H1 (cell line): Measurements from ENCODE around the gene SHH.

Experiments used
- CHD2 ChIP-seq: IDR thresholded peaks from 2 replicates; pipeline ENCODE4 v1.6.1; 2012; ENCODE audit warnings: low read length, improper control_type of control experiment
- EZH2 ChIP-seq: fragments of 200-600 bp; sonication (generic); IDR thresholded peaks from 2 replicates; pipeline ENCODE4 v1.7.1; 2012; ENCODE audit warnings: low read depth, mild to moderate bottlenecking, moderate library complexity, low read length, inconsistent platforms; ENCODE audit not compliant: severe bottlenecking
- GABPA ChIP-seq: IDR thresholded peaks from 2 replicates; pipeline ENCODE4 v1.6.1; 2011; ENCODE audit warnings: mild to moderate bottlenecking, low read length, moderate library complexity, borderline replicate concordance; ENCODE audit not compliant: insufficient read depth
- JUND ChIP-seq: IDR thresholded peaks from 2 replicates; pipeline ENCODE4 v1.6.1; 2011; ENCODE audit warnings: mild to moderate bottlenecking, improper control_type of control experiment, low read length
- POLR2A ChIP-seq, 2 experiments: IDR thresholded peaks; 1 replicate in 1 of 2; 2 replicates in 1 of 2; pipeline ENCODE4 v1.6.1; 2011; ENCODE audit warnings: low read depth in 2 of 2, low read length in 2 of 2, mild to moderate bottlenecking in 2 of 2; ENCODE audit errors: control extremely low read depth in 1 of 2
- SP1 ChIP-seq: IDR thresholded peaks from 2 replicates; pipeline ENCODE4 v1.6.1; 2011; ENCODE audit warnings: low read depth, low read length
- TF ChIP-seq, protein P1 (sequence below), 3 experiments: IDR thresholded peaks; 1 replicate in 2 of 3; 2 replicates in 1 of 3; pipeline versions ENCODE4 v1.5.1 to v1.6.1; 2011; ENCODE audit warnings: low read length in 3 of 3, mild to moderate bottlenecking in 3 of 3, inconsistent platforms in 2 of 3, low read depth in 1 of 3, moderate library complexity in 1 of 3; ENCODE audit not compliant: insufficient read depth in 1 of 3; ENCODE audit errors: control extremely low read depth in 1 of 3

DNA sequence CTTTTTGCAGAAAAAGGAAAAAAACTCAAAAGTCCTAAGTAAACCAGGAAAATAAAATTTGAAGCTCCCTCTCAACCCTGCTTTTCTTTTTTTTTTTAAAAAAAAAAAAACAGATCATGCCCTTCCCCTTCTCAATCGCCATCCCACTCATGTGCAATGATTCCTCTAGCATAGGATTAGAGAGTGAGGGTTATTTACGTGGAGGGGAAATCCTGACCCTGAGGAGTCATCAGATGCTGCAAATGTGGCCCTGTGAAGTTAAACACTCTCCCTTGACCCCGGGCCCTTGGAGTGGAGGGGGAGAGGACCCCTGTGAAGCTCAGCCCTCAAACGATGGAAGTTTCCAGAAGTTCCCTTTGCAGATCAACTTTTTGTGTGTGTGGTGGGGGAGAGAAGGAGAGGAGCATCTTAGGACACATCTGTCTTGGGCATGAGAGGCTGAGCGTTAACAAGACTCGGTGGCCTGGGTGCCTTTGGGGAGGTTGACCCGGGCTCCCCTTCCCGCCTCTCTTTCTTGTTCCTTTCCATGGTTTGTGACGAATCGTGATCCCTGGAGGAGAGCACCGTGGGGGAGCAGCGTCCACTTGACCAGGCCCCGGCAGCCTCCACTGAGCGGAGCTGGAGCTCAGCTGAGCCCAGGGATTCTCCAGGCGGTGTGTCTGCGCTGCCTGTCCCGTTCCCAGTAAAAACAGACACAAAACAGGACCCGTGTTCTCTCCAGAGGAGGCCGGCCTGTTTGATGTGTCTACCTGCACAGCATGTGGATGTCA is 1.5 kb upstream of the SHH start:
- no peak for TF ChIP-seq JUND
- peak; percentile 53 for TF ChIP-seq EZH2
- TF ChIP-seq, protein P1, sequence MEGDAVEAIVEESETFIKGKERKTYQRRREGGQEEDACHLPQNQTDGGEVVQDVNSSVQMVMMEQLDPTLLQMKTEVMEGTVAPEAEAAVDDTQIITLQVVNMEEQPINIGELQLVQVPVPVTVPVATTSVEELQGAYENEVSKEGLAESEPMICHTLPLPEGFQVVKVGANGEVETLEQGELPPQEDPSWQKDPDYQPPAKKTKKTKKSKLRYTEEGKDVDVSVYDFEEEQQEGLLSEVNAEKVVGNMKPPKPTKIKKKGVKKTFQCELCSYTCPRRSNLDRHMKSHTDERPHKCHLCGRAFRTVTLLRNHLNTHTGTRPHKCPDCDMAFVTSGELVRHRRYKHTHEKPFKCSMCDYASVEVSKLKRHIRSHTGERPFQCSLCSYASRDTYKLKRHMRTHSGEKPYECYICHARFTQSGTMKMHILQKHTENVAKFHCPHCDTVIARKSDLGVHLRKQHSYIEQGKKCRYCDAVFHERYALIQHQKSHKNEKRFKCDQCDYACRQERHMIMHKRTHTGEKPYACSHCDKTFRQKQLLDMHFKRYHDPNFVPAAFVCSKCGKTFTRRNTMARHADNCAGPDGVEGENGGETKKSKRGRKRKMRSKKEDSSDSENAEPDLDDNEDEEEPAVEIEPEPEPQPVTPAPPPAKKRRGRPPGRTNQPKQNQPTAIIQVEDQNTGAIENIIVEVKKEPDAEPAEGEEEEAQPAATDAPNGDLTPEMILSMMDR (IDR thresholded peaks at IDR 0.05; ENCODE audit: control extremely low read depth in 1 of 3, insufficient read depth in 1 of 3, low read depth in 1 of 3, low read length in 3 of 3) = no peak
- TF ChIP-seq POLR2A (IDR thresholded peaks at IDR 0.05; ENCODE audit: control extremely low read depth in 1 of 2, low read depth in 2 of 2, low read length in 2 of 2) = no peak
- TF ChIP-seq SP1 = no peak
- TF ChIP-seq GABPA = no peak
- no peak for TF ChIP-seq CHD2
